Transverse colon (tissue), 4 donors: ENCODE results near the gene ZNF775.

Source experiments
- POLR2A ChIP-seq: fragments of 450-650 bp; IDR thresholded peaks from one replicate; pipeline ENCODE4 v1.6.1; 2016; ENCODE audit warnings: antibody characterized with exemption, mild to moderate bottlenecking, moderate library complexity
- POLR2AphosphoS5 ChIP-seq, 3 donors: sonication (generic); formaldehyde crosslinking; IDR thresholded peaks; one replicate each; pipeline ENCODE4 v1.6.1; 2016; ENCODE audit warnings: antibody characterized with exemption in 3 of 3
- TF ChIP-seq, protein P1 (sequence below), 5 experiments: fragments of 200-600 bp in 3 of 5; fragments of 450-650 bp in 2 of 5; sonication (generic) in 3 of 5; IDR thresholded peaks; 1 replicate in 2 of 5; 2 replicates in 3 of 5; pipeline ENCODE4 v1.5.1; 2016 to 2017; ENCODE audit warnings: antibody characterized with exemption in 5 of 5, inconsistent platforms in 3 of 5, mild to moderate bottlenecking in 2 of 5, moderate library complexity in 1 of 5

DNA sequence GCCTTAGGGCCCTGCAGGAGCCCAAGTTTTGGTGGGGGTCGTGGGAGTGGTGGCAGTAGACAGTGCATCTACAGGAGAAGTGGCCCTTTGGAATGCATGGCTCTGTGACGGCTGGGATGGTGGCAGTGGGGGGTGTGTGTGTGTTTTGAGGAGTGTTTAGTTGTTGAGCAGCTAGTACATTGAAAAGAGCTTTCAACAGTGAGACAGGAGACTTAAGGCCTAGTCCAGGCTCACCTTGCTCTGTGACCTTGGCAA is 27.1 kb downstream of the ZNF775 start:
- TF ChIP-seq, protein P1, sequence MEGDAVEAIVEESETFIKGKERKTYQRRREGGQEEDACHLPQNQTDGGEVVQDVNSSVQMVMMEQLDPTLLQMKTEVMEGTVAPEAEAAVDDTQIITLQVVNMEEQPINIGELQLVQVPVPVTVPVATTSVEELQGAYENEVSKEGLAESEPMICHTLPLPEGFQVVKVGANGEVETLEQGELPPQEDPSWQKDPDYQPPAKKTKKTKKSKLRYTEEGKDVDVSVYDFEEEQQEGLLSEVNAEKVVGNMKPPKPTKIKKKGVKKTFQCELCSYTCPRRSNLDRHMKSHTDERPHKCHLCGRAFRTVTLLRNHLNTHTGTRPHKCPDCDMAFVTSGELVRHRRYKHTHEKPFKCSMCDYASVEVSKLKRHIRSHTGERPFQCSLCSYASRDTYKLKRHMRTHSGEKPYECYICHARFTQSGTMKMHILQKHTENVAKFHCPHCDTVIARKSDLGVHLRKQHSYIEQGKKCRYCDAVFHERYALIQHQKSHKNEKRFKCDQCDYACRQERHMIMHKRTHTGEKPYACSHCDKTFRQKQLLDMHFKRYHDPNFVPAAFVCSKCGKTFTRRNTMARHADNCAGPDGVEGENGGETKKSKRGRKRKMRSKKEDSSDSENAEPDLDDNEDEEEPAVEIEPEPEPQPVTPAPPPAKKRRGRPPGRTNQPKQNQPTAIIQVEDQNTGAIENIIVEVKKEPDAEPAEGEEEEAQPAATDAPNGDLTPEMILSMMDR (IDR thresholded peaks at IDR 0.05), result no peak
- TF ChIP-seq POLR2A (no peak), POLR2AphosphoS5 (IDR thresholded peaks at IDR 0.05) (no peak)
